Measurements from ENCODE around the gene IL6R.

The IL6R gene

GRCh38 chr1:154514066-154514553, 109.0 kb downstream of the IL6R start:
- no peak for DNase-seq (ENCODE audit: extremely low read depth, low read depth)
- no peak for TF ChIP-seq CTCF (IDR thresholded peaks at IDR 0.05; ENCODE audit: low read depth, low read length)

GRCh38 chr1:154517661-154518060, 112.5 kb downstream of the IL6R start:
- TF ChIP-seq CTCF (IDR thresholded peaks at IDR 0.05; ENCODE audit: low read depth, low read length), result no peak
- DNase-seq (ENCODE audit: extremely low read depth, low read depth), result no peak

All from AG09319 (cell line).